HepG2 (cell line): Measurements from ENCODE around the gene ARHGEF7. TPM values are rescaled to one million over a fixed set of nuclear protein-coding genes. Genes with fewer than 3 reads are reported as not detected.
A peak's percentile ranks its signal among the peaks of the same experiment; 100 is the strongest.

Source experiments
- ATF7 ChIP-seq, 2 experiments: fragments of 450-650 bp in 1 of 2; sonication (generic) in 1 of 2; formaldehyde crosslinking in 1 of 2; IDR thresholded peaks; 2 replicates each; pipeline versions ENCODE4 v1.4.0 to v1.6.1; 2016 to 2020; ENCODE audit warnings: antibody characterized with exemption in 1 of 2, mild to moderate bottlenecking in 1 of 2, missing genetic modification reagents in 1 of 2
- BATF2 ChIP-seq: sonication (generic); formaldehyde crosslinking; IDR thresholded peaks from 2 replicates; pipeline ENCODE4 v1.8.0; 2022; ENCODE audit warnings: mild to moderate bottlenecking, missing genetic modification reagents, moderate library complexity
- BRCA1 ChIP-seq: sonication (generic); formaldehyde crosslinking; IDR thresholded peaks from 2 replicates; pipeline ENCODE4 v1.4.0; 2020; ENCODE audit warnings: missing genetic modification reagents
- CENPT ChIP-seq: sonication (generic); formaldehyde crosslinking; IDR thresholded peaks from 2 replicates; pipeline ENCODE4 v1.8.0; 2022; ENCODE audit warnings: low read depth, mild to moderate bottlenecking, moderate library complexity, missing genetic modification reagents
- ESRRA ChIP-seq: sonication (generic); formaldehyde crosslinking; IDR thresholded peaks from 2 replicates; pipeline ENCODE4 v1.5.1; 2020; ENCODE audit warnings: mild to moderate bottlenecking, low read depth, missing genetic modification reagents
- FOXC1 ChIP-seq: sonication (generic); formaldehyde crosslinking; IDR thresholded peaks from 2 replicates; pipeline ENCODE4 v1.8.0; 2022; ENCODE audit warnings: mild to moderate bottlenecking, missing genetic modification reagents, borderline replicate concordance
- FOXO4 ChIP-seq: sonication (generic); formaldehyde crosslinking; conservative IDR thresholded peaks from 2 replicates; pipeline ENCODE4 v1.8.1; 2023; ENCODE audit warnings: missing genetic modification reagents
- KDM3A ChIP-seq: IDR thresholded peaks from 2 replicates; pipeline ENCODE4 v1.6.1; 2018; ENCODE audit warnings: low read depth, missing compliant biosample characterization
- NBN ChIP-seq: fragments of 450-650 bp; conservative IDR thresholded peaks from 2 replicates; pipeline ENCODE4 v1.6.1; 2017
- PRMT3 ChIP-seq: sonication (generic); formaldehyde crosslinking; IDR thresholded peaks from 2 replicates; pipeline ENCODE4 v1.8.1; 2022; ENCODE audit warnings: low read depth, mild to moderate bottlenecking, moderate library complexity, missing genetic modification reagents, borderline replicate concordance
- PRPF4 ChIP-seq: fragments of 200-400 bp; formaldehyde crosslinking; IDR thresholded peaks from 2 replicates; pipeline ENCODE4 v1.6.1; 2016; ENCODE audit warnings: low read length, low read depth; ENCODE audit not compliant: poor library complexity, severe bottlenecking
- RBAK ChIP-seq: sonication (generic); formaldehyde crosslinking; IDR thresholded peaks from 2 replicates; pipeline ENCODE4 v1.5.1; 2020; ENCODE audit warnings: mild to moderate bottlenecking, missing genetic modification reagents
- SMAD9 ChIP-seq: sonication (generic); formaldehyde crosslinking; IDR thresholded peaks from 2 replicates; pipeline ENCODE4 v1.5.1; 2020; ENCODE audit warnings: mild to moderate bottlenecking, missing genetic modification reagents
- TFE3 ChIP-seq: IDR thresholded peaks from 2 replicates; pipeline ENCODE4 v1.6.1; 2016
- ZIK1 ChIP-seq: sonication (generic); formaldehyde crosslinking; IDR thresholded peaks from 2 replicates; pipeline ENCODE4 v1.5.0; 2020; ENCODE audit warnings: mild to moderate bottlenecking, low read depth, missing genetic modification reagents, borderline replicate concordance
- ZNF331 ChIP-seq: sonication (generic); formaldehyde crosslinking; IDR thresholded peaks from 2 replicates; pipeline ENCODE4 v1.4.0; 2020; ENCODE audit warnings: missing genetic modification reagents
- ZNF33A ChIP-seq: sonication (generic); formaldehyde crosslinking; IDR thresholded peaks from 2 replicates; pipeline ENCODE4 v1.5.1; 2020; ENCODE audit warnings: missing genetic modification reagents, mild to moderate bottlenecking, moderate library complexity, borderline replicate concordance
- ZNF382 ChIP-seq: sonication (generic); formaldehyde crosslinking; IDR thresholded peaks from 2 replicates; pipeline ENCODE4 v1.5.0; 2020; ENCODE audit warnings: missing genetic modification reagents, mild to moderate bottlenecking, borderline replicate concordance
- ZNF383 ChIP-seq: sonication (generic); formaldehyde crosslinking; IDR thresholded peaks from 2 replicates; pipeline ENCODE4 v1.4.0; 2020; ENCODE audit warnings: missing genetic modification reagents, mild to moderate bottlenecking, borderline replicate concordance
- ZNF446 ChIP-seq: sonication (generic); formaldehyde crosslinking; IDR thresholded peaks from 2 replicates; pipeline ENCODE4 v1.5.0; 2020; ENCODE audit warnings: mild to moderate bottlenecking, missing genetic modification reagents
- ZNF713 ChIP-seq: sonication (generic); formaldehyde crosslinking; IDR thresholded peaks from 2 replicates; pipeline ENCODE4 v1.4.0; 2020; ENCODE audit warnings: mild to moderate bottlenecking, missing genetic modification reagents
- polyA plus RNA-seq, 8 experiments: library from polyadenylated mRNA; depleted of rRNA in 3 of 8; stranded (reverse) in 7 of 8; unstranded in 1 of 8; fragments of >200 nt; fragmentation: Illumina TruSeq in 4 of 8; extraction: Trizol in 4 of 8; gene quantifications; 2 replicates each; pipeline versions ENCODE4 v1.2.1 to v1.2.3, GENCODE V29; 2011 to 2016; ENCODE audit warnings: low read depth in 4 of 8, missing spikeins in 1 of 8, mixed read lengths in 1 of 8; ENCODE audit not compliant: insufficient read depth in 1 of 8
- total RNA-seq, 5 experiments: library from RNA; depleted of rRNA; stranded (reverse); fragments of >200 nt; fragmentation: Illumina TruSeq; extraction: Trizol; gene quantifications; 2 replicates each; pipeline ENCODE4 v1.2.3, GENCODE V29; 2016; ENCODE audit warnings: low read depth in 1 of 5
- TF ChIP-seq, protein P1 (sequence below): IDR thresholded peaks from 2 replicates; pipeline ENCODE4 v1.6.1; 2016; ENCODE audit warnings: missing biosample characterization, missing genetic modification reagents, low read depth
- TF ChIP-seq, protein P2 (sequence below): sonication (generic); formaldehyde crosslinking; IDR thresholded peaks from 2 replicates; pipeline ENCODE4 v1.4.0; 2020; ENCODE audit warnings: mild to moderate bottlenecking, missing genetic modification reagents

ARHGEF7 gene
- total and polyA plus RNA-seq, 2 of the 13 experiments (the other 11 are each of a cell fraction or from before 2014, with no cell fraction given) = 15.7 to 22.3 TPM

DNA sequence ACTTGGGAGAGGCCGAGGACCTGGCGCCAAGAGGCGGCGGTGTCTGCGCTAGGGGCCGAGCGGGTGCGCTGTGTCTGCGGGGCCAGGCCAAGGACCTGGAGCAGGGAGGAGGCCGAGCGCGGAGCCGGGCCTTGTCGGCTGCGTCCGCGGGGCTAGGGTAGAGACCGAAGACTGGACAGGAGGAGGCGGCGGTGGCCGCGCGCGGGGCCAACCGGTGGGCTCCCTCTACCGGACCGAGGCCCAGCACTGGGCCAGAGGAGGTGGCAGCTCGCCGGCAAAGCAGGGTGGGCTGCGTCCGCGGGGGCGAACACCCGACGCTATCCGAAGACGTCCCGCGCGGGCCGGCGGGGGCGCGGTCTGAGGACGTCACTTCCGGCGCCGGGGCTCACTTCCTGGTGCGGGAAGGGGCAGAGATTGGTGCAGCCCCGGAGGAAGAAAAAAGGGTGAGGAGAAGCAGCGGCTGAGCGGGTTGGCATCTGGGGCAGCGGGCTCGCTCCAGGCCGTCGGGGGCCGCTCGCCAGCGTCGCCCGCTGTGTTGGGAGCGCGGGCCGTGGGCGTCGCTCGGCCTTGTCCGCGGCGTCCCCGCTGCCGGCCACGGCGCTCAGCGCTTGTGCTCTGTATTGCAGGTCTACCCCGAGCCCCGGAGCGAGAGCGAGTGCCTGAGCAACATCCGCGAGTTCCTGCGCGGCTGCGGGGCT lies 38.3 kb downstream of the ARHGEF7 start (continued):
- TF ChIP-seq KDM3A (CRISPR knock-in tag) = peak; percentile 79; the same call in 1 of the 2 replicates
- TF ChIP-seq ZNF331 = no peak; the same call in 1 of the 2 replicates
- no peak for TF ChIP-seq TFE3 (CRISPR knock-in tag)
- TF ChIP-seq BATF2 (CRISPR knock-in tag) = no peak
- no peak for TF ChIP-seq SMAD9 (CRISPR knock-in tag)
- no peak for TF ChIP-seq ZNF33A (CRISPR knock-in tag)
- TF ChIP-seq FOXC1 (CRISPR knock-in tag) = no peak; the same call in 1 of the 2 replicates
- TF ChIP-seq CENPT (CRISPR knock-in tag) = no peak
- TF ChIP-seq FOXO4 = no peak
- 0 out of 2 replicates have a peak, but pooled peaks have one; percentile 32 for TF ChIP-seq BRCA1 (CRISPR knock-in tag)
- TF ChIP-seq, protein P1, sequence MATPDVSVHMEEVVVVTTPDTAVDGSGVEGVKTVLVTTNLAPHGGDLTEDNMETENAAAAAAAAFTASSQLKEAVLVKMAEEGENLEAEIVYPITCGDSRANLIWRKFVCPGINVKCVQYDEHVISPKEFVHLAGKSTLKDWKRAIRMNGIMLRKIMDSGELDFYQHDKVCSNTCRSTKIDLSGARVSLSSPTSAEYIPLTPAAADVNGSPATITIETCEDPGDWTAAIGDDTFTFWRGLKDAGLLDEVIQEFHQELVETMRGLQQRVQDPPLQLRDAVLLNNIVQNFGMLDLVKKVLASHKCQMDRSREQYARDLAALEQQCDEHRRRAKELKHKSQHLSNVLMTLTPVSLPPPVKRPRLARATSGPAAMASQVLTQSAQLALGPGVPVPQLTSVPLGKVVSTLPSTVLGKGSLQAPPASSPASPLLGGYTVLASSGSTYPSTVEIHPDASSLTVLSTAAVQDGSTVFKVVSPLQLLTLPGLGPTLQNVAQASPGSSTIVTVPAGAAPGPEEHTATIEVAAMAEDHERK (CRISPR knock-in tag) = peak; percentile 72
- TF ChIP-seq ZNF383 = 0 out of 2 replicates have a peak, but pooled peaks have one; percentile 52
- peak; percentile 26; the same call in 1 of the 2 replicates for TF ChIP-seq PRMT3 (CRISPR knock-in tag)
- no peak for TF ChIP-seq PRPF4
- TF ChIP-seq ZNF382 = no peak
- TF ChIP-seq NBN = no peak
- no peak for TF ChIP-seq ATF7 (IDR thresholded peaks at IDR 0.05)
- no peak for TF ChIP-seq ATF7 (CRISPR knock-in tag; IDR thresholded peaks at IDR 0.05)
- TF ChIP-seq ZNF446 (CRISPR knock-in tag) = peak; percentile 86; the same call in 1 of the 2 replicates
- no peak for TF ChIP-seq ZNF713
- TF ChIP-seq RBAK (CRISPR knock-in tag) = no peak
- 0 out of 2 replicates have a peak, but pooled peaks have one; percentile 41 for TF ChIP-seq ESRRA (CRISPR knock-in tag)
- TF ChIP-seq ZIK1 (CRISPR knock-in tag) = peak; percentile 72
- TF ChIP-seq, protein P2, sequence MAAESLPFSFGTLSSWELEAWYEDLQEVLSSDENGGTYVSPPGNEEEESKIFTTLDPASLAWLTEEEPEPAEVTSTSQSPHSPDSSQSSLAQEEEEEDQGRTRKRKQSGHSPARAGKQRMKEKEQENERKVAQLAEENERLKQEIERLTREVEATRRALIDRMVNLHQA = no peak
